CD4-positive, alpha-beta T cell treated with Interleukin-17A for 4 hours (primary cell): ENCODE data around the gene TRIM8.

Experiments used
- DNase-seq: peaks from one replicate; pipeline ENCODE4 v3.0.0-alpha.2; 2020; ENCODE audit warnings: mixed read lengths

Gene TRIM8

DNA sequence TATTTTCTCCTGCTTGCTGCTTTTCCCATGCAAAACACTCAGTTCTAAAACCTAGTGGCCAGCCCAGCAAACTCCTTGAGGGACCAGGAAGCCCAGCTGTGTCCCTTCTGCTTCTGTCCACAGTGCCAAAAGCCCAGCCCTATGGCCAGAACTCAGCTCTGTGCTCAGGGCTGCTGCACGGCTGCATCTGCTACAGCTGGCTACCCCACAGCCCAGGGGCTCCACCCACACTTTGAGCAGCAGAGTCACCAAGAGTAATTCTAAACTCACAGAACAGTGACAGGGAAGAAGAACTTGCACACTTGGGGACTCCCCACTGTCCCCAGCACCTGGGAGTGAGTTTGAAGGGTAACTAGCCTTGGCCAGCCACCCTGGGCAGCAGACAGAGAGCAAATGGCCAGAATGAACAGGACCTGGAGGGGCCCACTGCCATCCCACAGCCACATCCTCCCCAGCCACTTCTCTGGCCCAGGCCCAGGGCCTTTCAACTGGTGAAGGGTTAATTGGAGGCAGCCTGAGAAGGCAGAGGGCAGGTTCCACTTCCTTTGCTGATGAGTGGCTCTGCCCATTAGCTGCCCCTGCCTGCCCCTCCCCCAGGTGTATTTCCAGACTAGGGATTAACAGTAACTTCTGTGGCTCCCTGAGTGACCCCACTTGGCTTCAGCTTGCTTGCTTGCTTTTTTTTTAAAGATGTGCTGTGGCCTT lies 28.1 kb upstream of the TRIM8 start:
- DNase-seq, result no peak

DNA sequence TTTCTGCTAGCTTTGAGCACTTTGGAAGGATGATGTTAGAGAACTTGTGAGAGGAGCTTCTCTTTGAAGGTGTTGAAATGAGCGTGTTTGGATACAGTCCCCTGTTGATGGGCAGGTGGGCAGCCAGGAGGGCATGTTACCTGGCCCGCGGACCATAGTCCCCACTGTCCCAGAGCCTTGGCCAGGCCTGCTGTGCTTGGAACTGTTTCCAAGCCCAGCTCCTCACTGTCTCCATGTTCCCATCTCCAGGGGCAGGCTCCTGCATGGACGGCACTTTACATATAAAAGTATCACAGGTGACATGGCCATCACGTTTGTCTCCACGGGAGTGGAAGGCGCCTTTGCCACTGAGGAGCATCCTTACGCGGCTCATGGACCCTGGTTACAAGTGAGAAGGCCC lies 27.2 kb upstream of the TRIM8 start:
- no peak for DNase-seq

DNA sequence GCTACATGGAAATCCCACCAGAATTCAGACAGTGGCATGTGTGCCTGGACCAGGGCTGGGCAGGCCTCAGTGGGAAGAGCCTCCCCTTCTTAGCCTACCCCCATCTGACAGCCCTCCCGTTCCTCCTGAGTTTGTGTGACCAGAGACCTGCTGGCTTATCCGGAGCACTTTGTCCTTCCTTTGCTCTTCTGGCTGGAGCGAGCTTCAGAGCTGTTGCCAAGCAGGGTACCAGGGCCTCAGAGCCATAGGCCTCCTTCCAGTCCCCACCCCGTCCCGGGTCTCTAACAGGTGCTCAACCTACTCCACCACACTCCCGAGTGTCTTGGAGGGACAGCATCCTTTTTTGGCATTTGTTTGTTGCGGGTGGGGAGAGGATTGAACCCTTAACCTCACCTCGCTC lies 26.5 kb upstream of the TRIM8 start:
- DNase-seq, result no peak

DNA sequence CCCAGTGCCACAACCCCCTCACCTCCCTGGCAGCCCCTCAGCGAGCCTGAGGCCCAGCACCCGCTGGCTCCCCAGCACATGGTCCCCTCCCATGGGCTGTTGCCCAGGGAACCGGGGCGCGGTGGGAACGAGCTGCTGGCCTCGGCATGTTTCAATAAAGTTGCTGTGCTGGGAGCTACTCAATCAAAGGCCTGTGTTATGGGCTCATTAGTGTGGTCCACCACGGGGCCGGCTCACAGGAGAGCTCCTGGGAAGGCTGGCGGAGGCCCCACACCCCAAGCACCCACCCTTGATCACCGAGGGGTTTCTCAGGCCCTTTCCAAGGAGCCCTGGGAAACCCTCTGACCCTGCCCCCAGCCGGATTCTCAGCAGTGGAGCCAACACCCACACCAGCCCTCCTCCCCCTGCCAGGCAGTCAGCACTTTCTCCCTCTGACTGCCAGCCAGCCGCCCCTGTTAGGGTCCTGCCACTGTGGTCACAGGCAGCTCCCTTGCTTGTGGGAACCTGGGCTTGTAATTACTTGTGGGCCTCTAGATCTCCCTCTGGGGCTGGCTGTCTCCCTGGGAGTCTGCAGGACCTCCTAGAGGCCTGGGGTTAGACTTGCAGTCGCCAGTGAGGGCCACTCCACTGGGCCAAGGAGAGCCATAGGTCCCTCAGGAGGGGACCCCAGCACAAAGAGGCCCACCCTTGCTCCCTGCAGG lies 24.8 kb upstream of the TRIM8 start:
- DNase-seq, result no peak

DNA sequence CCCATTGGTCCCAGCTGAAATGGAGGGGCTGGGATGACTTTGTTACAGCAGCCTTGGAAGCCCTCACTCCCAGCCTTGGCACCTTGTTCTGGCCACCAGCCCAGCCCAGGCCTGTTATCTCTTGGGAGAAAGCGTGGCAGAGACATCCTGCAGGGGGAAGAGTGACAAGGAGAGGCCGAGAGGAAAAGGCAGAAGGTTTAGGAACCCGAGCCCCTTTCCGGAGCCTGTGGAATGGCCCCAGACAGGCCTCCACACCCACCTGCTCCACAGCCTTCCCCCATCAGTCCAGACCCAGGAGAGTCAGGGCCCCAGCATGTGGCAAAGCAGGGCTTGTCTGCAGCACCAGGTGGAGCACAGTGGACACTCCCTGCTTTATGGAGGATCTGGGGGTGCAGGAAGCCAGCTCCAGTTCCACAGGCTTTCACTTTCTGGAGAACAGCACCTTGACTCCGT lies 24.1 kb upstream of the TRIM8 start:
- no peak for DNase-seq

DNA sequence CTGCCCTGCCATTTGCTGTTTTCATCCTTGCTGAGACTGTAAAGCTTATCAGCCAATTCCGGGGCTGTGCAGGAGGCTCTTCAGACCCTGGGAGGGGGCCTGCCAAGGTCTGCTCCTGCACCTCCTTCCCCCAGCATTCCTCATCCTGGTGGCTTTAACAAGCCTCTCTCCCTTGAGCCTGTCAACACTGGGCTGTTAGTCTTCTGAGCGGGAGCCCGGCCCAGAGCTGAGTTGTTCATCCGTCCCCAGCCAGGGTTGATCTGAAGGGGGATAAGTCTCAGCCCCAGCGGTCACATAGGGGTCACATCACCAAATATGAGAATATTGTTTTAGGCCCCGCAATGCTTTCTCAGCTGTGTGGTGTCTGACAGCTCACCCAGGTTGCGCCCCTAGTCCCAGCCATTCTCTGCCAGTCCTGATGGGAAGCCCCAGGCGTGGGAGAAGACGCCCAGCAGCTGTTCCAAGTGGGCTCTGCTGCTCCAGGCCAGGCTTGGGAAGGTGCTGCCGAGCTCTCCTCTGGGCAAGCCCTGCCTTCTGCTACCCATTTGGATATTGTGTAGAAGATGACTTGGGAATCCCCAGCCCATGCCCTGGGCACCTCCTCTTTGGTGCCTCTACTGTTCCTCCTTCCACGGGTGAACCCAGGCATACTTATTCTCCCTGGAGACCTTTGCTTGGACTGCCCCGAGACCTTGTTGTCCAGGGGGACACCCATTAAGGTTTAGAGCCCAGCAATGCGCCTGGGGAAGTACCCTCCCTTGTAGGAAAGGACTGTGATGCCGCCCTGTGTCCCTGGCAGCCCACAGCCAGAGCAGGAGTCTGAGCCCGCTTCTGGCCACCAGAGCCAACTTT lies 23.5 kb upstream of the TRIM8 start:
- no peak for DNase-seq

DNA sequence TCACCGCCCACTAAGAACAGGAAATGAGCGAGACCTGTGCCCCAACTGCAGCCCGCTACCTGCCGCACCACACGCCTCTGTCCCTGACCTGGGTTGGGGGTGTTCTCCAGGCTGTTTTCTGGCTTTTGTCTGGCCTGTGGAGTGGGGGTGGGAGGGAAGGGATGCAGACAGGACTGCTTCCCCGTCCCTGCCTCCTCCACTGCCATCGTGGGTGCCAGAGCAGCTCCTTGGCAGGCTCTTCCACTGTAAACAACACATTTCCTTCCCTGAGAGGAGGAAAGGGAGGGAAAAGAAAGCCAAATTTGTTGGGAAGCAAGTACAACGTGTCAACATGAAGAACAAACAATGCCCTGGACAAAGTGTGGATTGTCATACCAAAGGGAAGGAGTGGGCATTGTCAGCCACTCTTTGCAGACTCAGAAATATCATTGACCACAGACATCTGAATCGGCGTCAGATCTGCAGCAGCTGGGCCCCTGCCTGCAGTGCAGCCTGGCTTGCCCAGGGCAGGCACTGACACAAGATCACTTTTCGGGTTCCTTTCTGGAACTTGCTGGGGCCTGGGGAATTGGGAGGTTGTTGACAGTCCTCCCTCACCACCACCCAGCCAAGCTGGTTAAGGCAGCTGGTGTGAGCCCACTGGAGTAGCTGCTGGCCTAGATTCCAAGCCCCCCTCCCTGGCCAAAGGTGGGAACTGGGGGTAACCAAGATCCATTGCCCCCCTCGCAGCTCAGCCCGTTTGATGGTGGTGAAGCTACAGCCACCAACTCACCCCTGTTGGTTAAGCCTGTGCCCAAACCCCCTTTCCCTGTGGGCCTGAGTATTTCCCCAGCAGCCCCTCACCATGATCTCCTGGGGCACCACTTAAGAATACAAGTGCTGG lies 22.6 kb upstream of the TRIM8 start:
- peak; percentile 21 for DNase-seq

DNA sequence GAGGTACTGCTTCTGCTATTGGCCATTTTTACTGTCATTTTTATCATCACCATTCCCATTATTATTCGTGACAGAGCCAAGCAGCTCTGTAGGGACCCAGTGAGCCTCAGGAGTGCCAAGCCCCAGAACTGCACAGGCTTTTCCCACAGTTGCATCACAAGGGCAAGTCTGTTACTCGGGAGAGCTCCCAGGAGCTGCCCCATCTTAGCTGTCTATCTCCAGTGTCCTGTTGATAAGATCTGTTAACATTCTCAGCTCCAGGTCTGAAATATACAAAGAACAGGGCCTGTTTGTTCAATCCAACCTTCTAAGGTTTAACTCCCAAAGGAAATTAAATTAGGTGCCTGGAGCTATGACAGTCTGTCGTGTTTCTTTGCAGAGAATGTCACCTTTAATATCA lies 20.2 kb upstream of the TRIM8 start:
- DNase-seq, result no peak

DNA sequence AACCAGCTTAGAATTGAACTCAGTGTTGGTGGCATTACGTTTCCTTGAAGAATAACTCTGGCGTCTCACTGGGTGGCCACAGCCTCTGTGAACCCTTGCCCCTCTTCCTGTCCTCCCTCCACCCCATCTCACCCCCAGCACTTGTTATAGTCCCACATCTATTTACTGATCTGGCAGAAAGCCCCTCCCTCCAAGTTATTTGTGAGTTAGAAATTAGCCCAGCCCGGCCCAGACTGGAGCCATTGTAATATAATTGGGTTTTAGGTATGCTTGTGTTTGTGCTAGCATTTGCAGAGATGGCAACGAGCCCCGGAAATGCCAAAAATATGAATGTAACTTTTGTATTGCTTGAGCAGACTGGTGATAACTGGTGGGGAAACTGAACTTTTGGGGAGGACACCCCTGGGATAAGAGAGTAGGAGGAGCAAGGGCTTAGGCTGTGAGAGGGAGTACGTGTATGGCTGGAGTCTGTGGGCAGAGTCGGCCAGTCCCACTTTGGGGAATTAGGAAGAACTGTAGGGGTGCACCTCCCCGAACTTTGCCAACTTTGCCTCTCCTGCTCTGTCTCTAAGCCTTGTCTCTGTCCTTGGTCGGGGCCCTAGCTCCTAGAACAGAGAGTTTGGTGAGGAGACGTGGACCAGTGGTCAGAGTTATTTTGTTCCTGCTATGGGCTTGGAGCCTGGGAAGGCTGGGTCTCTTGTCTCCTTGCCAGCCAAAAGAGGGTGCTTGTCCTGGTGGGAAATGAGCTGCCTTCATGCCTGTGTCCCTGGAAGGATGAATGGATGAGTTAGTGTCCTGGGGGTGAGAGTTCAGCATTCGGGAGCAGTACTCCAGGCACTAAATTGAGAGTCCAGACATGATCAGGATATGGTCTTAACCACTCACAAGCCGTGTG lies 19.3 kb upstream of the TRIM8 start:
- DNase-seq, result no peak

DNA sequence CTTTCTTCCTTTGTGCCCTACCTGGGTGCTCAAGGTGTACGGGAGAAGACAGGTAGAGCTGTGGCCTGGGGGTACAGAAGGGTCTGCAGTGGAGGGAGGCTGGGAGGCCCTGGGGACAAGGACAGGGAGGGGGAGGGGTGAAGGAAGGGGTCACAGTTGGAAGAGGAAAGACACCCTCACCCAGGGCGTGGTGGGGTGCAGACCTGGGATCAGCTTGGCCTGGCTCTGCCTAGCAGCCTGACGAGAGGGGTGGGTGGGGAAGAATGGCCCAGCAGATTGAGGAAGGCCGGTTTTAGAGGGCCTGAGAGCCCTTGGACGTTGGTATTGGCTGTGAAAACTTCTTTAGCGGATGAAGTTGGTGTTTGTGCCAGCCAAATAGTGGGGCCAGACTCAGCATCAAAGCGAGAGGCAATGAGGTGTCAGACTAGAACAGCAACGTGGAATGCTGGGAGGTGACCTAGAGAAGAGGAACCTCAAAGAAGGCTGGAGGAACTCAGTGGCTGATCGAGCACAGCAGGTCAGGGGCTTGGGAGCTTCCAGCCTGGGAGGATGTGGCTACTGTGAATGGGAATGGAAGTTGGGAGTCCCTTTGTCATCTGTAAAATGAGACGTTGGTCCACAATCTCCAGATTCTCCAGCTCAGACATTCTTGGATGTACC lies 18.1 kb upstream of the TRIM8 start:
- DNase-seq, result no peak

DNA sequence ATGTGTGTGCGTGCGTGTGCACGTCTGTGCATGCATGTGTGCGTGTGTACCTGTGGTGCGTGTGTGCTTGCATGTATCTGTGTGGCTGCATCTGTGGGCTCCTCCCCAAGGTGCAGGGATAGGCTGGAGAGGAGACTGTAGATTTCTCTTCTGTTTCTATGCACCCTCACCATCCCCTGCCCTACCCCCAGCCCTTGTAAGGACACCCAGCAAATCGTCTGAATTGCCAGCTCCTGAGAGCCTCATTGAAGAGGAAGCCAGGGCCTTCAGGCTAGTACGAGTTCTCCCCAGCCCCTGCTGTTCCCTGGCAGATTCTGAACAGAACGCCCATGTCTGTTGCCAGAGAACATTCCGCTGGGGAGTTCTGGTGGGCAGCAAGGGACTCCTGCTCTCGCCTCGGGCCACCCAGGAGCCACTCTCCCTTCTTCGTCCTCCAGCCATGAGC lies 17.0 kb upstream of the TRIM8 start:
- DNase-seq, result no peak

DNA sequence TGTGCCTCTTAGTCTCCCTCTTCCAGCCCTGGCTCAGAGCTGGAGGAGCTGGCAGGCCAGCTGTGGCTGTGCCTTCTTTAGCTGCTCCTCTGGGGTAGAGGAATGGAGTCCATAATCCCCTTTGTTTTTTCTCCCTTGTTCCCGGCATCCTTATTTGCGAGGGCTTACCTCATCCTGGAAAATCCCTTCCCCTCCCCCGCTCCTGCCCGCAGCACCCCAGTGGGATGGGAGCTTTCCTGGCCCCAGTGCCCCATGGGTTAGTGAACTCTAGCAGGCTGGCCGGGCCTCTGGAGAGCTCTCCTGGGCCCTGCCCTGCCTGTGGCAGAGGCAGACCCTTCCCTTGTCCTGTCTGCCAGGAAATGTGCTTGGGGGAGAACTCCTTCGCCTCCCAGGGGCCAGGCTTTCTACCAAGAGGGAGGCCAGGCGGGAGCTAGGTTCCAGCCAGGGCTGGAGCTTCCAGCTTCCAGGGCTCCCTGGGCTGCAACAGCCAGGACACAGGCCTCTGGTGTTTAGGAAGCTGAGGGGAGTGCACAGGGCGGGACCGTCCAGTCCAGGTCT lies 16.5 kb upstream of the TRIM8 start:
- DNase-seq, result no peak

DNA sequence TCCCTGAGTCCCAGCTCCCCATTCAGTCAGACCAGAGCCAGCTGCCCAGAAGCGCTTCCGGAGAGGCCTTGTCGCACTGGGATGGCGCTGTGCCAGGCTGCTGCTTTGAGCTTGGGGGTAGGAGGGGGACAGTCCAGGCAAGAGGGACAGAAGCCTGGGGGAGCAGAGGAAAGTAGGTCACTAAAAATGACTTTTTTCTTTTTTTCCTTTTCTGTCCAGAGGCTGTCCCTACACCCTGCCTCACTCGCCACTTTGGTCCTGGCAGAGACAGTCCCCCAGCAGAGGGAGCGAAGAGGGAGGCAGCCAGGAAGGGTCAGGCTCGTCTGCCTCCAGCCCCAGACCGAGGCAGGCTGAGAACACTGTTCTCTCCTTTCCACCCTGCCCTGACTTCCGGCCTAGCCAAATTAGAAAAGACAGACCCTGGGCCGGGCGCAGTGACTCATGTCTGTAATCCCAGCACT lies 15.8 kb upstream of the TRIM8 start:
- no peak for DNase-seq

DNA sequence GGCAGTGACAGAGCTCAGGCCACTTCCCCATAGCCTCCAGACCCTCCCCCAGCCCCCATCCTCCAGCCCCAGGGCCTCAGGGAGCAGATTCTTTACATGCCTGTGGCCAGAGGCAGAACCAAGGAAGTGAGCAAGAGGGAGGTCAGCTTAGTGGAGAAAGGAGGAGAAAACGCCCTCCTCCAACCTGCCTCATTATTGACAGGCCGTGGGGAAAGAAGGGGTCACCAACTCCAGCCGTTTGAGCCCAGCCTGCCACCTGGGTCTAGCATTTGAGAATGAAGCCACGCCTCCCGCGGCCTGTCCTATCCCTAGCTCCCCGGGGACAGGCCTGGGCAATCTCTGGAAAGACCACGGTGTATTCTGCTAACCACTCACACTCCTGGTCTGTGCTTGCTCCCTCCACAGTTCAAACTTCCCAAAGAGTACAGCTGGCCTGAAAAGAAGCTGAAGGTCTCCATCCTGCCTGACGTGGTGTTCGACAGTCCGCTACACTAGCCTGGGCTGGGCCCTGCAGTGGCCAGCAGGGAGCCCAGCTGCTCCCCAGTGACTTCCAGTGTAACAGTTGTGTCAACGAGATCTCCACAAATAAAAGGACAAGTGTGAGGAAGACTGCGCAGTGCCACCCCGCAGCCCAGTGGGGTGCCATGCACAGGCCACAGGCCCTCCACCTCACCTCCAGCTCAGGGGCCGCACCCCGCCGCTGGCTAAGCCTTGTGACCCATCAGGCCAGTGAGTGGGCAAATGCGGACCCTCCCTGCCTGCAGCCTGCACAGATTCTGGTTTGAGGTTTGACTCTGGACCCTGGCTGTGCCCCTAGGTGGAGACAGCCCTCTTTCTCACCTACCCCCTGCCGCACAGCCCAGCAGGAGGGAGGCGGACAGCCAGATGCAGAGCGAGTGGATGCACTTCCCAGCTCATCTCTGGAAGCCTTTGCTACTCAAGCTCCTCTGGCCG lies 14.3 kb upstream of the TRIM8 start:
- no peak for DNase-seq

DNA sequence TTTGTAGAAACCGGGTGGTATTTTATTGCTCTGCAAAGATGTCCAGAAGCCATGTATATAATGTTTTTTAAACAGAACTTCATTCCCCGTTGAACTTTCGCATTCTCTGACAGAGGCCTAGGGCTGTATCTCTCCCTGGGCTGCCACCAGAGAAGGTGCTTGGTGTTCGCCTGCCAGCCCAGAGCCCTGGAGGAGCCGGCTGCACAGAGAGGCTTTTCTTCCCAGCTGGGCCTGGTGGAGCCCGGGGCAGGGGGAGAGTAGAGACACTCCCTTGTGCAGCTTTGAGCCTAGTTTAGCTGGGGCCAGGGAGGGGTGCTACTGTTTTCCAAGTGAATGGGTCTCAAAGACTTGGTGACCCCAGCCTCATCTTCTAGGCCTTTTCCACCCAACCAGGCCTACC lies 13.6 kb upstream of the TRIM8 start:
- no peak for DNase-seq

DNA sequence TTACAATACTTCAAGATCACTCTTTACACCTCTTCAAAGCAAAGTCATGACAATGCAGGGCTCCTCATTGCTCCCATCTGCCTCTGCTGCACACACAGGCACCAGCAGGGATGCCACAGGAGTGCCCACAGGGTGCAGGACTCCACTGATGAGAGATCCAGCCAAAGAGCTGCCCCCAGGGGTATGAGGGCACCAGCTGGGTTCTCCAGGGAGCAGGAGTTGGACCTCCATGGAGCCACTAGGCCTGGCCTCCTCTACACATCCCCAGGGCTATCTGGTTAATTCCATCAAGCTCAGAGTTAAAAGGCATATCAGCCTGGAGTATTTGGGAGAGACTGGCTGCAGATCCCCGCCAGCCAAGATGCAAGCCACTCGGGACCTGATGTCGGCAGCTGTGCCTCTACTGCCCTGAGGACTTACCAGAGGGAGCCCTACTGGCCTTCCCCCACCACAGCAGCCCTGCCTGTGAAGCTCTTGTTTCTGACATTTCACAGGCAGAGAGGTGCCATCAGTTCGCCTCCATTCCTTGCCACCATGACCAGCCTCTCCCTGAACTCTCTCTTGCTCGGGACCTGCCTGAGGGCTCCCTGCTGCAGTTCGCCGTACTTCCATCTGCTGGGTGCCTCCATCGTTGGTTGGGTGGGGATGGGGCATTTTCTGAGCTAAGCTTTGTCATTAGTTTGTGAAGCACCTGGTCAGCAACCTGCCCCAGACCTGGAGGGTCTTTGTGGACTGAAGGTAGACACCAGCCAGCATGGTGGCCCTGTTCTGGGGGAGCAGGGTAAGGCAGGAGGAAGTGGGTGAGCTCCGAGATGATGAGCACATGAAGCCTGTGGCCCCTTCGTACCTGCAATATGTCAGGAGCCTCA lies 12.5 kb upstream of the TRIM8 start:
- DNase-seq, result no peak

DNA sequence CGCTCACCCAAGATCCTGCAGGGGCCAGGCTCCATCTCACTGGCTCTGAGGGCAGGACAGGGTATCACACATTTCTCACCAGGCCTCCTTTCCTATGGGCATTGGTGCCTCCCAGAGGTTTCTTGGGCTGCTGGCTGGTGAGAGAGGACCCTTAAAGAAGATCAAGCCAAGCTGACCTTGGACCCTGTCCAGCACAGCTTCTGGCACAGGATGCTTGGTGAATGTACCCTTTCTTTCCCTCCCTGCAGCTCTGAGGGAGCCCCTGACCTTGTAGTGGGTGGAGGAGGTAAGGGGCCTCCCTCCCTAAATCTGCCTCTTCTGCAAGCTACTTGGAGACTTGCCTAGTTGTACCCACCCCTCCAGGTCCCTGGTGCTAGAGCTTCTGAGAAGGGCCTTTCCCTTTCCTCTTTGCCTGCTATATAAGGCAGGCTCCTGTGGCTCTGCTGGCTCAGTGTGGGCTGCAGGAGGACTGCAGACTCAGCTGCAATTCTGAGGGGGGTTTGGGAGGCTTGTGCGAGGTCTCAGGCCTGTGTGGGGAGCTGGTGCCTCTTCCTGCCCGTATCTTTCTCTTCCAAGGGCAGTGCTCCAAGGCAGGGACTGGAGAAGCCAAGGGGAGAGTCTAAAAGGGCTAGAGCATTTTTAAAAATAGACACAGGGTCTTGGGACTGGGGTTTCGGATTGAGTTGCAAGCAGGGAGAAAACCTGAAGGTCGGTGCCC lies 11.7 kb upstream of the TRIM8 start:
- DNase-seq, result no peak

DNA sequence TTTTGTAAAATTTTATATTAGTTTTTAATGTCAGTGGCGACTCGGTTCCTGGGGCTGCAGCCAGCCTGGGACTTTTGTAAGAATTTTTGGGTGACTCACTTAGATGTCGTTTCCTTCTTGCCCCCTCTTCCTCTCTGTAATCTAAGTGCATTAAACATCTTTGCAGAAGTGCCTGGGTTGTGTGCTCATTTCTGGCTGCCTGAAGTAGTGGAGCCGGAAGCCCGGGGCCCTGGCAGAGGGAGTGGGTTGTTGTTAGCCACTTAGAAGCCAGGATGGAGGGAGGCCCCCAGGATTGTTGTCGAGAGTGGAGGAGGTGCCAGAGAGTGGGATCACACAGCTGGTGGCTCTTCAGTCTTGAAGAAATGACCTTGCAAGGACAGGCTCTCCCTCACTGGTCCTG lies 11.0 kb upstream of the TRIM8 start:
- DNase-seq, result peak; percentile 67
